ENCODE results near the gene DNAL1. TPM values are rescaled to one million over a fixed set of nuclear protein-coding genes. Genes with fewer than 3 reads are reported as not detected.

DNAL1 gene
- total RNA-seq, 1 donor from 2014 or later: 29.4 TPM

- Mint-ChIP-seq H3K4me3 (peak overlapping the region; percentile 70), H3K36me3 (peaks cover 22% of the 10 kb centered on the region), H3K27ac (peak overlapping the region; percentile 88), H3K4me1 (peaks cover 60% of the 10 kb centered on the region), H3K9me3 (no peaks in the 10 kb centered on the region), H3K27me3 (ENCODE audit: insufficient read depth, low read depth) (peaks cover 2% of the 10 kb centered on the region)
- no peak for DNase-seq (ENCODE audit: low spot score)
- no peak overlapping the region for H3K9ac ChIP-seq
- H3F3A ChIP-seq (ENCODE audit: low read depth): peaks cover 20% of the 10 kb centered on the region
- H3K79me2 ChIP-seq (ENCODE audit: low read depth): peaks cover 21% of the 10 kb centered on the region
- TF ChIP-seq CTCF (IDR thresholded peaks at IDR 0.05) (no peak), EZH2 (IDR thresholded peaks at IDR 0.05) (no peak), EZH2phosphoT487 (IDR thresholded peaks at IDR 0.05) (no peak)
- H3K36me3 ChIP-seq: no peaks in the 10 kb centered on the region
- H3K4me2 ChIP-seq: peak overlapping the region; percentile 100
- H3K9me3 ChIP-seq (ENCODE audit: low read depth): no peaks in the 10 kb centered on the region
- H3K4me1 ChIP-seq: peaks cover 50% of the 10 kb centered on the region
- H2AFZ ChIP-seq (replicated peaks): no peak overlapping the region
- H3K4me3 ChIP-seq: no peak overlapping the region
- H3K27ac ChIP-seq: no peak overlapping the region
- peaks cover 9% of the 10 kb centered on the region for H3K27me3 ChIP-seq
- peaks cover 28% of the 10 kb centered on the region for H4K20me1 ChIP-seq (ENCODE audit: low read depth)
Measured at GRCh38 chr14:73719791-73720190, 75.0 kb downstream of the DNAL1 start.

DNA sequence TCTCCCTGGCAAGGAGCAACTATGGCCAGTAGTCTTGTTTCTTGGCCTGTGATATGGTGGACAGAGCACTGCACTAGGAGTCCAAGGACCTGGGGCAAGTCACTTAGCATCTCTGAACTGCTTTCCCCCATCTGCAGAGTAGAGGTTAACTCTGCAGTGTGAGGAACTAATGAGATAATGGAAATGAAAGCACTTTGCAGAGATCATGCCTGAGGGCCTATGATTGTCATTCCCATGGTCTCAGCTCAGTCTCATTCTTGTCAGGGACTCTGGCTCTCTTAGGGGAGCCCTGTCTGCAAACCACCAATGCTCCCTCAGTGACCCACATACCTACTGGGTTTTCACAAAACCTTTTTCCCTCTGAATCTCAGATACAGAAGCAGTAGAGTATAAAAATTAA lies 75.8 kb downstream of the DNAL1 start:
- H3K4me1 ChIP-seq: peaks cover 48% of the 10 kb centered on the region
- Mint-ChIP-seq H3K36me3 (peaks cover 22% of the 10 kb centered on the region), H3K27me3 (ENCODE audit: insufficient read depth, low read depth) (peaks cover 2% of the 10 kb centered on the region), H3K4me1 (peaks cover 58% of the 10 kb centered on the region), H3K27ac (no peak overlapping the region), H3K9me3 (no peaks in the 10 kb centered on the region), H3K4me3 (no peak overlapping the region)
- DNase-seq (ENCODE audit: low spot score): no peak
- no peaks in the 10 kb centered on the region for H3K9me3 ChIP-seq (ENCODE audit: low read depth)
- H3F3A ChIP-seq (ENCODE audit: low read depth): peaks cover 14% of the 10 kb centered on the region
- no peaks in the 10 kb centered on the region for H3K36me3 ChIP-seq
- peaks cover 21% of the 10 kb centered on the region for H4K20me1 ChIP-seq (ENCODE audit: low read depth)
- peaks cover under 1% of the 10 kb centered on the region for H3K27me3 ChIP-seq
- no peak overlapping the region for H3K4me2 ChIP-seq
- no peak overlapping the region for H2AFZ ChIP-seq (replicated peaks)
- no peak overlapping the region for H3K4me3 ChIP-seq
- no peak overlapping the region for H3K27ac ChIP-seq
- no peak overlapping the region for H3K9ac ChIP-seq
- H3K79me2 ChIP-seq (ENCODE audit: low read depth): peaks cover 21% of the 10 kb centered on the region
- TF ChIP-seq EZH2phosphoT487 (IDR thresholded peaks at IDR 0.05) (no peak), EZH2 (IDR thresholded peaks at IDR 0.05) (no peak), CTCF (IDR thresholded peaks at IDR 0.05) (no peak)

GRCh38 chr14:73721101-73721821 lies 76.5 kb downstream of the DNAL1 start:
- Histone ChIP-seq H3K79me2 (ENCODE audit: low read depth) (peaks cover 21% of the 10 kb centered on the region), H3K9ac (no peak overlapping the region), H3K4me1 (peaks cover 43% of the 10 kb centered on the region), H3K4me3 (no peak overlapping the region), H3F3A (ENCODE audit: low read depth) (peaks cover 13% of the 10 kb centered on the region), H3K4me2 (no peak overlapping the region), H3K27me3 (no peaks in the 10 kb centered on the region), H4K20me1 (ENCODE audit: low read depth) (peaks cover 14% of the 10 kb centered on the region), H3K36me3 (no peaks in the 10 kb centered on the region), H2AFZ (replicated peaks) (no peak overlapping the region), H3K27ac (no peak overlapping the region), H3K9me3 (ENCODE audit: low read depth) (no peaks in the 10 kb centered on the region)
- TF ChIP-seq EZH2 (IDR thresholded peaks at IDR 0.05): no peak
- TF ChIP-seq CTCF (IDR thresholded peaks at IDR 0.05): no peak
- no peak for TF ChIP-seq EZH2phosphoT487 (IDR thresholded peaks at IDR 0.05)
- Mint-ChIP-seq H3K36me3 (peaks cover 23% of the 10 kb centered on the region), H3K9me3 (no peaks in the 10 kb centered on the region), H3K27me3 (ENCODE audit: insufficient read depth, low read depth) (peaks cover 2% of the 10 kb centered on the region), H3K4me3 (no peak overlapping the region), H3K27ac (peak overlapping the region; percentile 64), H3K4me1 (peaks cover 53% of the 10 kb centered on the region)
- DNase-seq (ENCODE audit: low spot score): peak; percentile 41
